Stimulated activated CD4-positive, alpha-beta T cell treated with anti-CD3 and anti-CD28 coated beads, Interleukin-15, amount 100 ng/mL, for 1 hour (primary cell): ENCODE data around the gene MT1B.

Experiments used
- DNase-seq, 2 donors: peaks; one replicate each; pipeline ENCODE4 v3.0.0-alpha.2; 2020; ENCODE audit warnings: low read depth in 1 of 2, low spot score in 1 of 2

Gene MT1B

GRCh38 chr16:56683424-56684172, 31.9 kb downstream of the MT1B start:
- DNase-seq = no peak

GRCh38 chr16:56684256-56684925, 32.7 kb downstream of the MT1B start:
- no peak for DNase-seq

GRCh38 chr16:56684926-56685590, 33.4 kb downstream of the MT1B start:
- DNase-seq = no peak

- DNase-seq = no peak
These were observed 35.1 kb downstream of the MT1B start for GRCh38 chr16:56686758-56687157.

GRCh38 chr16:56688762-56689161, 37.1 kb downstream of the MT1B start:
- no peak for DNase-seq

GRCh38 chr16:56689171-56689570, 37.5 kb downstream of the MT1B start:
- DNase-seq = no peak

GRCh38 chr16:56690420-56691122, 38.9 kb downstream of the MT1B start:
- DNase-seq = no peak

- no peak for DNase-seq
These were observed 40.2 kb downstream of the MT1B start for GRCh38 chr16:56691885-56692284.

- no peak for DNase-seq
These were observed 43.6 kb downstream of the MT1B start for GRCh38 chr16:56695246-56695645.

- no peak for DNase-seq
These were observed 45.9 kb downstream of the MT1B start for GRCh38 chr16:56697456-56698155.

GRCh38 chr16:56700195-56700594, 48.5 kb downstream of the MT1B start:
- DNase-seq = no peak

- no peak for DNase-seq
These were observed 48.9 kb downstream of the MT1B start for GRCh38 chr16:56700631-56701030.

GRCh38 chr16:56701534-56701933, 49.8 kb downstream of the MT1B start:
- DNase-seq = no peak
